ENCODE data around the gene MYO1E. TPM values are rescaled to one million over a fixed set of nuclear protein-coding genes. Genes with fewer than 3 reads are reported as not detected.

MYO1E gene
- total and polyA plus RNA-seq, 2 of the 8 experiments (the other 6 are each of a cell fraction or from before 2014, with no cell fraction given): 19.6 to 142 TPM

DNA sequence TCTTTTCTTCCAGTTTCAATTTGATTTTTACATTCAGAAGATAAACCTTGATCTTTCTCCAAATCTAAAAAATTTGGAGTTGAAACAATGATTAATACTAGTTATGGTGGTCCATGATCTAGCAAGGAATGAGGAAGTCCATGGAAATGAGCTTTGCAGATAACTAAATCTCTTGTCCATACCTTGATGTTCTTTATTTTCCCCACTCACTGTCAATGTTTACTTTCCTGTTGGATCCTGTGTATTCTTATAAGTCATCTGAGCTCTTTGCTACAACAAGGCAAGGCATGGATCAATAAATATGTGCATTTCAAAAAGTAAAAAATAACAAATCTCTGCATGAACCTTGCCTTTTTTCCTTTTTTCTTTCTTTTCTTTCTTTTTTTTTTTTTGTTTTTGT is 6.2 kb upstream of the MYO1E start:
- no peak overlapping the region for H2BK120ac ChIP-seq (replicated peaks; ENCODE audit: low read depth, low read length)
- no peak overlapping the region for H3K14ac ChIP-seq (ENCODE audit: insufficient read length)
- no peak overlapping the region for H3K18ac ChIP-seq (ENCODE audit: extremely low read depth, low read length)
- H3K9me3 ChIP-seq (ENCODE audit: insufficient read depth in 2 of 2, low read depth in 1 of 2, low read length in 1 of 2): no peaks in the 10 kb centered on the region
- H2AK5ac ChIP-seq (ENCODE audit: low read depth, low read length): no peak overlapping the region
- no peak overlapping the region for H2AFZ ChIP-seq (ENCODE audit: low read length)
- H3K4ac ChIP-seq (replicated peaks; ENCODE audit: insufficient read length, low read depth, low read length): no peak overlapping the region
- no peak overlapping the region for H4K91ac ChIP-seq (replicated peaks; ENCODE audit: insufficient read length, low read length)
- no peak overlapping the region for H3K9ac ChIP-seq (replicated peaks in 1 of 4; ENCODE audit: extremely low read depth in 1 of 4, low read depth in 3 of 4, low read length in 3 of 4)
- no peak overlapping the region for H3K23ac ChIP-seq (ENCODE audit: insufficient read length)
- H3K36me3 ChIP-seq (ENCODE audit: control insufficient read depth in 2 of 4, insufficient read depth in 4 of 4, low read length in 3 of 4): peaks cover 0 to 4% (median 0%) of the 10 kb centered on the region in 4 experiments; a peak in 1 of 8 replicates
- no peak overlapping the region for H3K4me3 ChIP-seq (ENCODE audit: extremely low read depth in 1 of 4, insufficient read depth in 2 of 4, low read depth in 3 of 4, low read length in 4 of 4)
- POLR2A ChIA-PET (ENCODE audit: partially characterized antibody): interaction anchor here (0.6 to 1.4 kb wide), 2 partner anchors 24 to 30 kb away, joined by 3 to 6 read pairs; no protein-coding TSS in a partner anchor
- H3K23me2 ChIP-seq (ENCODE audit: low read depth, low read length): no peaks in the 10 kb centered on the region
- peaks cover 0 to 2% (median 0%) of the 10 kb centered on the region in 4 experiments; a peak in 1 of 7 replicates for H3K4me1 ChIP-seq (replicated peaks in 1 of 4; ENCODE audit: control insufficient read depth in 3 of 4, insufficient read depth in 4 of 4, low read length in 3 of 4)
- FAIRE-seq (no peak), DNase-seq (ENCODE audit: low read depth in 1 of 2, low spot score in 2 of 2) (no peak)
- H2BK15ac ChIP-seq (ENCODE audit: low read length): no peak overlapping the region
- H3K79me1 ChIP-seq (ENCODE audit: low read depth, low read length): no peaks in the 10 kb centered on the region
- no peak overlapping the region for H2BK12ac ChIP-seq (ENCODE audit: low read depth, low read length)
- no peak overlapping the region for H3K56ac ChIP-seq (replicated peaks; ENCODE audit: insufficient read length, low read depth, low read length)
- no peak overlapping the region for H4K5ac ChIP-seq (ENCODE audit: insufficient read length, low read depth, low read length)
- CTCF ChIA-PET (ENCODE audit: partially characterized antibody): interaction anchor here (0.7 to 1.9 kb wide), 5 partner anchors 12 to 131 kb away, joined by 3 to 9 read pairs (median 4); no protein-coding TSS in a partner anchor
- no peak overlapping the region for H3K27ac ChIP-seq (ENCODE audit: low read depth, low read length)
- no peak overlapping the region for H2BK5ac ChIP-seq (ENCODE audit: low read depth, low read length)
- no peaks in the 10 kb centered on the region for H3K27me3 ChIP-seq (replicated peaks in 1 of 4; ENCODE audit: control insufficient read depth in 3 of 4, extremely low read depth in 1 of 4, insufficient read depth in 3 of 4, low read length in 3 of 4)
- H2BK20ac ChIP-seq (ENCODE audit: low read length): no peak overlapping the region
- no peak overlapping the region for H3K4me2 ChIP-seq (ENCODE audit: insufficient read depth in 1 of 2, low read depth in 2 of 2, low read length in 2 of 2)
- no peaks in the 10 kb centered on the region for H3K79me2 ChIP-seq (ENCODE audit: control insufficient read depth in 1 of 2, insufficient read depth in 2 of 2, low read length in 2 of 2)
- no peak overlapping the region for H4K8ac ChIP-seq (ENCODE audit: extremely low read depth, insufficient read depth, low read length)
- no peaks in the 10 kb centered on the region for H4K20me1 ChIP-seq (replicated peaks in 1 of 2; ENCODE audit: control insufficient read depth in 1 of 2, insufficient read depth in 2 of 2, low read length in 2 of 2)
- TF ChIP-seq TAF1 (IDR thresholded peaks at IDR 0.05; ENCODE audit: low read depth, low read length) (no peak), RBBP5 (IDR thresholded peaks at IDR 0.05; ENCODE audit: borderline replicate concordance, low read depth, low read length) (no peak), POLR2AphosphoS5 (IDR thresholded peaks at IDR 0.05; ENCODE audit: low read depth, low read length) (no peak), HDAC6 (IDR thresholded peaks at IDR 0.05; ENCODE audit: low read depth, low read length) (no peak), SP1 (IDR thresholded peaks at IDR 0.05; ENCODE audit: low read depth, low read length) (no peak), NRF1 (IDR thresholded peaks at IDR 0.05; ENCODE audit: low read depth, low read length) (no peak), ZNF274 (IDR thresholded peaks at IDR 0.05; ENCODE audit: borderline replicate concordance, extremely low read depth, low read length) (no peak), GTF2F1 (IDR thresholded peaks at IDR 0.05; ENCODE audit: borderline replicate concordance, low read depth, low read length) (no peak), RFX5 (IDR thresholded peaks at IDR 0.05; ENCODE audit: borderline replicate concordance, low read depth, low read length) (no peak), ATF2 (IDR thresholded peaks at IDR 0.05; ENCODE audit: low read length) (no peak), RNF2 (IDR thresholded peaks at IDR 0.05; ENCODE audit: borderline replicate concordance, low read depth, low read length, missing control alignments, poor library complexity, severe bottlenecking) (no peak), SRF (IDR thresholded peaks at IDR 0.05; ENCODE audit: low read depth, low read length) (no peak)
- TF ChIP-seq, protein P1, sequence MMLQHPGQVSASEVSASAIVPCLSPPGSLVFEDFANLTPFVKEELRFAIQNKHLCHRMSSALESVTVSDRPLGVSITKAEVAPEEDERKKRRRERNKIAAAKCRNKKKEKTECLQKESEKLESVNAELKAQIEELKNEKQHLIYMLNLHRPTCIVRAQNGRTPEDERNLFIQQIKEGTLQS (IDR thresholded peaks at IDR 0.05; ENCODE audit: insufficient read depth, low read depth, low read length): no peak
